Thyroid gland (tissue), 4 donors: Measurements from ENCODE around the gene FALEC. TPM values are rescaled to one million over a fixed set of nuclear protein-coding genes. Genes with fewer than 3 reads are reported as not detected.

Source experiments
- DNase-seq, 2 donors: peaks; one replicate each; pipeline ENCODE4 v3.0.0-alpha.2; 2019
- H3K27ac ChIP-seq, 3 donors: fragments of 200-600 bp; sonication (generic); 1 replicate in 2 of 3; 2 replicates in 1 of 3; pipeline ENCODE4 v1.5.1; 2016 to 2019; ENCODE audit warnings: mild to moderate bottlenecking in 1 of 3, moderate library complexity in 1 of 3
- H3K27me3 ChIP-seq: fragments of 200-600 bp; sonication (generic); one replicate; pipeline ENCODE4 v1.5.1; 2019
- H3K36me3 ChIP-seq, 2 donors: fragments of 200-600 bp; sonication (generic); one replicate each; pipeline ENCODE4 v1.5.1; 2016 to 2019
- H3K4me1 ChIP-seq, 2 donors: fragments of 200-600 bp; sonication (generic); one replicate each; pipeline ENCODE4 v1.5.1; 2017 to 2019
- H3K4me3 ChIP-seq, 3 donors: fragments of 200-600 bp; sonication (generic); replicated peaks in 1 of 3; 1 replicate in 2 of 3; 2 replicates in 1 of 3; pipeline ENCODE4 v1.5.1; 2016; ENCODE audit warnings: mild to moderate bottlenecking in 1 of 3
- H3K9me3 ChIP-seq: fragments of 200-600 bp; sonication (generic); one replicate; pipeline ENCODE4 v1.5.1; 2017
- CTCF ChIP-seq, 6 experiments: fragments of 200-600 bp in 3 of 6; fragments of 450-650 bp in 3 of 6; sonication (generic) in 3 of 6; IDR thresholded peaks; one replicate each; pipeline ENCODE4 v1.5.1; 2016 to 2019; ENCODE audit warnings: antibody characterized with exemption in 6 of 6, mild to moderate bottlenecking in 2 of 6, inconsistent platforms in 1 of 6, moderate library complexity in 1 of 6
- POLR2A ChIP-seq, 2 donors: fragments of 450-650 bp; IDR thresholded peaks; one replicate each; pipeline ENCODE4 v1.6.1; 2017; ENCODE audit warnings: antibody characterized with exemption in 2 of 2, mild to moderate bottlenecking in 2 of 2, moderate library complexity in 1 of 2
- WGBS, 2 donors: methylation state at CpG; one replicate each; pipeline ENCODE4 v1.1.5; 2017; 5-methylcytosine and 5-hydroxymethylcytosine counted together
- intact Hi-C: fragments of 100-400 bp; cut with DNase I; formaldehyde crosslinking; loops from one replicate; pipeline ENCODE4 v1.15.1; 2023
- total RNA-seq, 4 donors: library from RNA; depleted of rRNA; stranded (reverse); fragments of >200 nt; gene quantifications; one replicate each; pipeline ENCODE4 v1.2.3, GENCODE V29; 2016

The FALEC gene
- total RNA-seq, 4 donors from 2014 or later = not detected

- intact Hi-C loops = no loop called here
- peaks cover 13 to 15% of the 10 kb centered on the region in 2 donors for H3K36me3 ChIP-seq
- no peaks in the 10 kb centered on the region for H3K27me3 ChIP-seq
- TF ChIP-seq POLR2A (IDR thresholded peaks at IDR 0.05) (no peak), CTCF (IDR thresholded peaks at IDR 0.05) (no peak)
- no peaks in the 10 kb centered on the region for H3K4me1 ChIP-seq
- no peak overlapping the region for H3K4me3 ChIP-seq
- DNase-seq = no peak
- no peak overlapping the region for H3K27ac ChIP-seq
- H3K9me3 ChIP-seq = no peaks in the 10 kb centered on the region
- 72 to 73% methylated on average over 4 of the region's 4 CpGs for WGBS, 2 donors
These were observed 6.6 kb upstream of the FALEC start for GRCh38 chr1:150508982-150509381.

GRCh38 chr1:150511551-150511950, 4.0 kb upstream of the FALEC start:
- WGBS, 2 donors = 71 to 85% methylated on average over 7 to 10 of the region's 12 CpGs

GRCh38 chr1:150511985-150512660, 3.4 kb upstream of the FALEC start:
- DNase-seq = no peak
- Histone ChIP-seq H3K9me3 (no peaks in the 10 kb centered on the region), H3K4me1 (peaks cover 0 to 4% of the 10 kb centered on the region in 2 donors), H3K4me3 (no peak overlapping the region), H3K36me3 (no peaks in the 10 kb centered on the region), H3K27ac (no peak overlapping the region), H3K27me3 (no peaks in the 10 kb centered on the region)
- WGBS, 2 donors = 86 to 90% methylated on average over 17 of the region's 17 CpGs
- intact Hi-C loops = no loop called here
- TF ChIP-seq POLR2A (IDR thresholded peaks at IDR 0.05) = no peak
- TF ChIP-seq CTCF (IDR thresholded peaks at IDR 0.05) = no peak

More at GRCh38 chr1:150511551-150511950, 4.0 kb upstream of the FALEC start:
- Histone ChIP-seq H3K4me1 (peaks cover 0 to 4% of the 10 kb centered on the region in 2 donors), H3K27me3 (no peaks in the 10 kb centered on the region), H3K36me3 (peaks cover 0 to 4% of the 10 kb centered on the region in 2 donors), H3K27ac (no peak overlapping the region), H3K9me3 (no peaks in the 10 kb centered on the region), H3K4me3 (no peak overlapping the region)
- no peak for TF ChIP-seq CTCF (IDR thresholded peaks at IDR 0.05)
- TF ChIP-seq POLR2A (IDR thresholded peaks at IDR 0.05) = no peak
- intact Hi-C loops = no loop called here
- no peak for DNase-seq

- WGBS, 2 donors = 75 to 100% methylated on average over 2 of the region's 2 CpGs
- no peaks in the 10 kb centered on the region for H3K9me3 ChIP-seq
- intact Hi-C loops = no loop called here
- no peaks in the 10 kb centered on the region for H3K27me3 ChIP-seq
- H3K27ac ChIP-seq = no peak overlapping the region
- DNase-seq = no peak
- H3K4me1 ChIP-seq = peaks cover 0 to 4% of the 10 kb centered on the region in 2 donors
- H3K4me3 ChIP-seq = no peak overlapping the region
- H3K36me3 ChIP-seq = no peaks in the 10 kb centered on the region
- TF ChIP-seq POLR2A (IDR thresholded peaks at IDR 0.05) = no peak
- no peak for TF ChIP-seq CTCF (IDR thresholded peaks at IDR 0.05)
These were observed 2.7 kb upstream of the FALEC start for GRCh38 chr1:150512846-150513245.

- H3K9me3 ChIP-seq = no peaks in the 10 kb centered on the region
- no peaks in the 10 kb centered on the region for H3K27me3 ChIP-seq
- H3K4me3 ChIP-seq = no peak overlapping the region
- peaks cover 0 to 4% of the 10 kb centered on the region in 2 donors for H3K4me1 ChIP-seq
- H3K27ac ChIP-seq = no peak overlapping the region
- H3K36me3 ChIP-seq = no peaks in the 10 kb centered on the region
- no peak for DNase-seq
- intact Hi-C loops = no loop called here
- WGBS, 2 donors = 92 to 96% methylated on average over 7 of the region's 7 CpGs
- TF ChIP-seq CTCF (IDR thresholded peaks at IDR 0.05) (no peak), POLR2A (IDR thresholded peaks at IDR 0.05) (no peak)
These were observed 2.2 kb upstream of the FALEC start for GRCh38 chr1:150513351-150513791.
